Body of pancreas (tissue), 4 donors: ENCODE results near the gene HAGHL. TPM values are rescaled to one million over a fixed set of nuclear protein-coding genes. Genes with fewer than 3 reads are reported as not detected.

Experiments used
- ATAC-seq: fragments of 150-250 bp; one replicate; pipeline ENCODE4 v1.9.1; 2016
- DNase-seq, 4 donors: peaks; one replicate each; pipeline ENCODE4 v3.0.0-alpha.2; 2019
- H3K27ac ChIP-seq, 4 donors: fragments of 200-600 bp; sonication (generic); 1 replicate in 3 of 4; 2 replicates in 1 of 4; pipeline versions ENCODE4 v1.5.1 to v1.6.1; 2016 to 2019; ENCODE audit warnings: mild to moderate bottlenecking in 1 of 4, mixed read lengths in 1 of 4, moderate library complexity in 1 of 4
- H3K27me3 ChIP-seq, 2 donors: fragments of 200-600 bp; sonication (generic); one replicate each; pipeline ENCODE4 v1.6.0; 2016; ENCODE audit warnings: mild to moderate bottlenecking in 1 of 2
- H3K36me3 ChIP-seq, 2 donors: fragments of 200-600 bp; sonication (generic); replicated peaks in 1 of 2; 2 replicates each; pipeline ENCODE4 v1.5.1; 2016; ENCODE audit warnings: low read depth in 2 of 2; ENCODE audit not compliant: insufficient read depth in 1 of 2
- H3K4me1 ChIP-seq: fragments of 200-600 bp; sonication (generic); one replicate; pipeline ENCODE4 v1.6.0; 2016
- H3K4me3 ChIP-seq, 2 donors: fragments of 200-600 bp; sonication (generic); 1 replicate in 1 of 2; 2 replicates in 1 of 2; pipeline ENCODE4 v1.5.1; 2016 to 2019
- H3K9me3 ChIP-seq, 3 donors: fragments of 200-600 bp; sonication (generic); 1 replicate in 2 of 3; 2 replicates in 1 of 3; pipeline ENCODE4 v1.5.1; 2016
- POLR2A ChIP-seq, 3 donors: fragments of 450-650 bp; IDR thresholded peaks; one replicate each; pipeline ENCODE4 v1.6.1; 2016; ENCODE audit warnings: antibody characterized with exemption in 3 of 3, mild to moderate bottlenecking in 2 of 3
- WGBS, 2 donors: methylation state at CpG; one replicate each; pipeline ENCODE4 v1.1.5; 2017; 5-methylcytosine and 5-hydroxymethylcytosine counted together
- intact Hi-C: fragments of 100-400 bp; cut with DNase I; formaldehyde crosslinking; loops from one replicate; pipeline ENCODE4 v1.15.1; 2023
- total RNA-seq, 2 donors: library from RNA; depleted of rRNA; stranded (reverse); fragments of >200 nt; gene quantifications; one replicate each; pipeline ENCODE4 v1.1.0, GENCODE V29; 2016
- TF ChIP-seq, protein P1 (sequence below), 7 experiments: fragments of 450-650 bp in 4 of 7; fragments of 200-600 bp in 3 of 7; sonication (generic) in 3 of 7; IDR thresholded peaks; one replicate each; pipeline ENCODE4 v1.5.1; 2016 to 2019; ENCODE audit warnings: antibody characterized with exemption in 7 of 7

The HAGHL gene
- total RNA-seq, 2 donors from 2014 or later, result 2.6 TPM; not detected in 1

DNA sequence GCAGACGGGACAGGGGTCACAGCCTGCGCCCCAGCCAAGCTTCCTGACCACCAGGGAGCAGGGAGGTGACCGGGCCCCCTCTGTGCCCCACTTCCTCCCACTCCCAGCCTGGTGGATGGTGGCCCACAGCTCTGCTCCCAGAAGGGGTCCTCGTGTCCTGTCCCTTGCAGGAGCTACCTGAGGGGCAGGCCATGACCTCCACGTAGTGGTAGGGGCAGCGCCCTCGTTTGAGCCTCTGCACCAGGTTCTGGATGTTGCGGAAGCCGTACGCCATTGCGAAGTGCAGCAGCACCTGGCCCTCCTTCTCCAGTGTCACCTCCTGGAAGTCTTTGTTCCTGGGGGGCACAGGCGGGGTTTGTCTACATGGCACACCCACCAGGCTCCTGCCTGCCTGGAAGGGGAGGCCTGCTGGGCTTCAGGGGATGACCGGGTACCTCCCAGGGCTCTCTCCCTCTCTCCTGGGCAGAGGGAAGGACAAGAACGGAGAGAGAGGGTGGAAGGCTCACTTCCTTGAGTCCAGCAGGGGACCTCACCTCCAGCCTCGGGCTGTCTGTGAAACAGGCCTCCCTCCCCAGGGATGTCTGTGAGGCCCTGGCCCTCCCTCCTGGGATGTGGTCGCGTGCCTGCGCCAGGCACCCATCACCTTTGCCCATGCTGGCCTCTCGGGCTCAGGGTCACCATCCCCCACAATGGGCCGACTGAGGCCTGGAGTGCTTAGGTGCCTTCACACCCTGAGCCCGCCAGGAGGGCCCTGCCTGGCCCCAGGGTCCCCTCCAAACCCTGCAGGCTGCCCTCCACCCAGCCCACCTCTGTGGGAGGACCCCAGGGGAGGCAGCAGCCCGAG lies 4.0 kb downstream of the HAGHL start:
- Histone ChIP-seq H3K9me3 (no peaks in the 10 kb centered on the region), H3K4me3 (no peak overlapping the region), H3K27me3 (peaks cover 0 to 7% of the 10 kb centered on the region in 2 donors), H3K4me1 (peaks cover 31% of the 10 kb centered on the region), H3K36me3 (peaks cover 5 to 8% of the 10 kb centered on the region in 2 donors), H3K27ac (no peak overlapping the region)
- intact Hi-C loops, result no loop called here
- WGBS, 2 donors, result 81 to 91% methylated on average over 9 to 21 of the region's 22 CpGs
- TF ChIP-seq, protein P1, sequence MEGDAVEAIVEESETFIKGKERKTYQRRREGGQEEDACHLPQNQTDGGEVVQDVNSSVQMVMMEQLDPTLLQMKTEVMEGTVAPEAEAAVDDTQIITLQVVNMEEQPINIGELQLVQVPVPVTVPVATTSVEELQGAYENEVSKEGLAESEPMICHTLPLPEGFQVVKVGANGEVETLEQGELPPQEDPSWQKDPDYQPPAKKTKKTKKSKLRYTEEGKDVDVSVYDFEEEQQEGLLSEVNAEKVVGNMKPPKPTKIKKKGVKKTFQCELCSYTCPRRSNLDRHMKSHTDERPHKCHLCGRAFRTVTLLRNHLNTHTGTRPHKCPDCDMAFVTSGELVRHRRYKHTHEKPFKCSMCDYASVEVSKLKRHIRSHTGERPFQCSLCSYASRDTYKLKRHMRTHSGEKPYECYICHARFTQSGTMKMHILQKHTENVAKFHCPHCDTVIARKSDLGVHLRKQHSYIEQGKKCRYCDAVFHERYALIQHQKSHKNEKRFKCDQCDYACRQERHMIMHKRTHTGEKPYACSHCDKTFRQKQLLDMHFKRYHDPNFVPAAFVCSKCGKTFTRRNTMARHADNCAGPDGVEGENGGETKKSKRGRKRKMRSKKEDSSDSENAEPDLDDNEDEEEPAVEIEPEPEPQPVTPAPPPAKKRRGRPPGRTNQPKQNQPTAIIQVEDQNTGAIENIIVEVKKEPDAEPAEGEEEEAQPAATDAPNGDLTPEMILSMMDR (IDR thresholded peaks at IDR 0.05), result no peak
- no peak for TF ChIP-seq POLR2A (IDR thresholded peaks at IDR 0.05)
- ATAC-seq, result no peak
- DNase-seq, result no peak

DNA sequence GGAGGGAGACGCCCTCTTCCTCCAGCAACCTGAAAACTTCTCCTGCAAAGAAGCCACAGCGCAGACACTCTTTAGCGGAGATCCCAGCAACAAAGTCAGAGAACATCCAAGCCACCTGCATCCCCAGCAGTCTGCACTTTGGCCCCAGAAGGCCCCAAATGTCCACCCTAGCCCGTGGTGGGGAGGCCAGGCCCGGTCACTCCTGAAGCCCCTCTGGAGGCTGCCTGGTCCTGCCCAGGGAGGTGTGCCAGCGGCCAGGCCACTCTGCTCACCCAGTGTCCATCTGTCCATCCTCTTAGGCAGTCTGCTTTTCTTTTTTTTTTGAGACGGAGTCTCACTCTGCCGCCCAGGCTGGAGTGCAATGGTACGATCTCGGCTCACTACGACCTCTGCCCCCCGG lies 5.4 kb downstream of the HAGHL start:
- H3K27me3 ChIP-seq, result peaks cover 0 to 4% of the 10 kb centered on the region in 2 donors
- no peak overlapping the region for H3K27ac ChIP-seq
- TF ChIP-seq POLR2A (IDR thresholded peaks at IDR 0.05), result no peak
- TF ChIP-seq, protein P1 (IDR thresholded peaks at IDR 0.05), result no peak
- ATAC-seq (no peak), DNase-seq (no peak)
- H3K4me3 ChIP-seq, result no peak overlapping the region
- peaks cover 19% of the 10 kb centered on the region for H3K4me1 ChIP-seq
- peaks cover 5 to 15% of the 10 kb centered on the region in 2 donors for H3K36me3 ChIP-seq
- H3K9me3 ChIP-seq, result no peaks in the 10 kb centered on the region
- intact Hi-C loops, result no loop called here
- WGBS, 2 donors, result 94 to 95% methylated on average over 9 to 12 of the region's 12 CpGs

DNA sequence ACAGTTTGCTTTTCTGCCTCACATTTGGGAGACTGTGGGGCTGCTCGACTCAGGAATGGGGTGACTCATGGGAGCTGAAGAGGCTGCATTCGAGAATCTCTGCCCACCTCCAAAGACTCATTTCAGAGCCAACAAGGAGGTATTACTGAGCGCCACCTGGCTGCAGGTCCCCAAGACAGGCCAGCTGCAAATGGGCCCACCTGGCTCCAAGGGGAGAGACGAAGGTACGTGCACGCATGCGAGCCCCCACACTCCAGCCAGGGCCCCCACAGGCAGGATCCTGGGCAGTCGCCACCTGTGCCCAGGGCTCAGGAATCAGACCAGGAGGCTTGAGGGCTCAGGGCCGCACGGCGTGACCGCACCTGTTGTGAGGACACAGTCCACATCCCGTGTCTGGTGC lies 6.0 kb downstream of the HAGHL start:
- no peaks in the 10 kb centered on the region for H3K27me3 ChIP-seq
- WGBS, 2 donors, result 90 to 96% methylated on average over 2 to 11 of the region's 13 CpGs
- H3K4me3 ChIP-seq, result no peak overlapping the region
- no peak overlapping the region for H3K27ac ChIP-seq
- H3K4me1 ChIP-seq, result peaks cover 13% of the 10 kb centered on the region
- TF ChIP-seq POLR2A (IDR thresholded peaks at IDR 0.05), result no peak
- TF ChIP-seq, protein P1 (IDR thresholded peaks at IDR 0.05), result no peak
- ATAC-seq (no peak), DNase-seq (no peak)
- intact Hi-C loops, result no loop called here
- H3K36me3 ChIP-seq, result peaks cover 5 to 15% of the 10 kb centered on the region in 2 donors
- no peaks in the 10 kb centered on the region for H3K9me3 ChIP-seq

DNA sequence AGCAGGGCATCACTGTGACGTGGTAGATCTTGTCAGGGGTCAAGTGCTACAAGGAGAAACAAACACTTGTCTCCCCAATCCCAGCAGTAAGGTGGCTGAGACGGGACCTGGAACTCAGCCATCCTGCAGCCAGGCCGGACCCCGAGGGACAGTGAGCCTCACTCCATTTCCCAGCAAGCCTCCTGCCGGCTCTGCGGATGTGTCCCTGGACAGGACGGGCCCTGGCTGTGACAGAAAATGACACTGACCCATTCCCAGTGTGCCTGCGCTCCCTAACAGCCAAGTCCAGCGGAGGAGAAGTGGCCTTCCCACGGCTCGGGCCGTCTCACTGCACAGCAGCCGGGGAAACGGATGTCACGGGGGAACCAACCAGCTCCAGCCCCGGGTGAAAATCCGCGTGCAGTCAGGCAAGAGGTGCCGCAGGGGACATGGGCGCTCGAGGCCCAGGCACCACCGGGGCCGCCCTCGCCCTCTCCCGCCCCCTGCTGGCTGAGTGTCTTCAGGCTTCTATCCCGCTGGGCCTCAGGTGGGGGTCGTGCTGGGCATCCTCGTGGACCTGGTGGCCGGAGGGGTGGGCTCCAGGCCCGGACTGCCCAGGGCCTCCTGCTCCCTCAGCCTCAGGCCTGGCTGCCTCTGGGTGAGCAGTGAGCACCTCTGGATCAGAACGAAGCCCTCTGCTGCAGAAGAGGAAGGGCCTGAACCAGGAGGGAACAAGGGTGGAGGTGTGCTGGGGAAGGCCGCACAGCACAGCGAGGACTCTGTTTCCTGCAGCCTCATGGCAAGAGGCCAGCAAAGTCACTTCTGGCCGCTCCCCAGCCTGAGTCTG lies 6.7 kb downstream of the HAGHL start:
- ATAC-seq (no peak), DNase-seq (peak in 1 of 4 donors; percentile 16)
- WGBS, 2 donors, result 87 to 95% methylated on average over 4 to 27 of the region's 34 CpGs
- no peak for TF ChIP-seq POLR2A (IDR thresholded peaks at IDR 0.05)
- TF ChIP-seq, protein P1 (IDR thresholded peaks at IDR 0.05), result no peak
- no peaks in the 10 kb centered on the region for H3K9me3 ChIP-seq
- intact Hi-C loops, result no loop called here
- peaks cover 5 to 15% of the 10 kb centered on the region in 2 donors for H3K36me3 ChIP-seq
- H3K27me3 ChIP-seq, result no peaks in the 10 kb centered on the region
- H3K4me3 ChIP-seq, result no peak overlapping the region
- no peak overlapping the region for H3K27ac ChIP-seq
- peaks cover 6% of the 10 kb centered on the region for H3K4me1 ChIP-seq
